Activated naive CD8-positive, alpha-beta T cell treated with anti-CD3 and anti-CD28 coated beads, Interleukin-2, amount 50 U/mL, for 16 hours (primary cell): ENCODE data around the gene HOMER3.
"Not testable (repeated sequence)": the region's sequence is repeated elsewhere in the genome, so short reads cannot be mapped to it uniquely, and the experiment has no call there.

Experiments used
- DNase-seq: peaks from one replicate; pipeline ENCODE4 v3.0.0-alpha.2; 2020; ENCODE audit warnings: low read depth, low spot score

Gene HOMER3

DNA sequence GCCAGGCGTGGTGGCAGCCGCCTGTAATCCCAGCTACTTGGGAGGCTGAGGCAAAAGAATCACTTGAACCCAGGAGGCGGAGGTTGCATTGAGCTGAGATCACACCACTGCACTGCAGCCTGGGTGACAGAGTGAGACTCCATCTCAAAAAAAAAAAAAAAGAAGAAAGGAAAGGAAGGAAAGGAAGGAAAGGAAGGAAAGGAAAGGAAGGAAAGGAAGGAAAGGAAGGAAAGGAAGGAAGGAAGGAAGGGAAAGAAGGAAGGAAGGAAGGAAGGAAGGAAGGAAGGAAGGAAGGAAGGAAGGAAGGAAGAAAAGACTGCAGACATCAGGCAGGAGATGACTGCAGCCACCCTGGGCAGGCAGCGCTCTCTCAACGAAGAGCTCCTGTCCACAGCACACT lies 38.5 kb downstream of the HOMER3 start:
- DNase-seq, result not testable (repeated sequence)

DNA sequence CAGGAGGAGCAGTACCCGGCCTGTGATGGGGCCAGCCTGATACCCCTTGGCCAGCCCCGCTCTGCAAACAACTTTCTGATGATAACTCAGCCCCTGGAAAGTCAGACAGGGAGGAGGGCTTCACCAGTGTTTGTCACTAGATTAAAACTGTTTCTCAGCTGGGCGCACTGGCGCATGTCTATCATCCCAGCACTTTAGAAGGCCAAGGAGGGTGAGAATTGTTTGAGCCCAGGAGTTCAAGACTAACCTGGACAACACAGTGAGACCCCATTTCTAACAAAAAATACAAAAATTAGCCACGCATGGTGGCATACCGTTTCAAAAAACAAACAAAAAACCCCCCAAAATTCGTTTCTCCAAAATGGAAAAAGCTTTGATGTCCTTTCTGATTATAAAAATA lies 39.5 kb downstream of the HOMER3 start:
- no peak for DNase-seq

DNA sequence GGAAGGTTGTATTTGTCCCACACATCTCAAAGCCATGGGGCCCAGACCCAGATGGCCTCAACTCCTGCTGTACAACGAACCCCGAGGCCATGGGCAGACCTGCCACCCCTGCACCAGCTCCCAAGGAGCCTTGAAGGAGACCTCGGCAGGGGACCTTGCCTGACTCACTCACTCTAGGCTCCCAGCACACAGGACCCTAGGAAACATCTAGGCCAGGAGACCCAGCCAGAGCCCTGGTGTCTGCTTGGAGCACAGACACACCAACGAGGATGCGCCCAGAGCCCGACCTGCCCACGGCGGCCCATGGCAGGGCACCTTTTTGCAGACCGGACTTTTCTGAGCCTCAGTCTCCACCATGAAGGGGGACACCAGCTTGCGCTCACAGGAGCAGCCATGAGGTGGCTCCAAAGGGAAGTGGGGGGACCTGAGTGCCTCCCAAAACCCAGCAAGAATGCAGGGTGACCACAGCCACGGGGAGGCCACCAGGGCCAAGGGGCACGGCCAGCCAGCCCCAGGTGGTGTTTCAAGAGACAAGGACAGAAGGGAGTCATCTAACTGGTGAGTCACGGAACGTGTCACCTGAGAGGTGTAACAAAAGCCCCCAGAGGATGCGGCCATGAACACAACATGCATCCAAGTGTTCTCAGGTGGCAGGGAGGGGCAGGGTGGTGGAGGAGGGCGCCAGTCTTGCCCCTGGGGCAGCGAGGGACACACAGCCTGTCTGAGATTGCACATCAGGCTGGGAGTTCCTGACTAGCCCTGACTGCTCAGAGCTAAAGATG lies 40.1 kb downstream of the HOMER3 start:
- DNase-seq, result no peak

DNA sequence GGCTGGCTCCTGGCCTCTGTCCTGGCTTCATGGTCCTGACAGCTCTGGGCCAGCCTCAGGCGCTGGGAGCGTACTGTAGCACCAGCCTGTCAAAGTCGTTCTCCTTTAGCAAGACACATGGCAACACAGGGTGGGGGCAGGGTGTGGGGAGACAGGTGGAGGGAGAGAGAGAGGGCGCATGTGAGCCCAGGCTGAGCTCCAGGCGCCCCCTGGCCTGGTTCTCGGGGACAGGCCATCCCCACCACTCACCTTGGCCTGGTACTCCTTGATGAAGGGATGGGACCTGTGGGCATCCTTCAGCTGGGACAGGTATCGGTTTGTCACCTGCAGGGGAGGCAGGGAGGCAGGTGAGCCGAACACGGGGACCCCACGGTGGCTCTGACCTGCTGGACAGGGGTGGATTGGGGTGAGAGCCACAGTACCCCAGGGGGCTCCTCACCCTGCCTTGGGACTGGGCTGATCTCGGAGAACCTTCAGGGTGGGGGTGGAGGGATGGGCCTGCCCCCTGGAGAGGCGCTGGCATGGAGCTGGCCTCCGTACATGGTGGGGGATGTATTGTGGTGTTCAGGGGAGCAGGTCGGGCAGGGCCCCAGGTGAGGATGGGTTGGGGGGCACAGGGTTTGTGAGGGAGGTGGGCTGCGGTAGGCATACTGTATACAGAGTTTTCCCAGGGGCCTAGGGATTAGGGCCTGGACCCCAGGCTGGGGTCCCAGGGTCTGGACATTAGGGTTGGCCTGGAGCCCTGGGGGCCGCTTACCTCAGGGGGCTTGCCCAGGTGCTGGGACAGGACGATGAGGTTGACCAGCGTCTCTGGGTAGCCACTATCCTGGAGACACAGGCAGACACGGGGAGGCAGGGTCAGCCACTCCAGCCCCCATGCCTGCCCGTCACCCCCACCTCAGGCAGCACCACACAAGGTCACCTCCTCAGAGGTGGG lies 41.1 kb downstream of the HOMER3 start:
- DNase-seq, result no peak

DNA sequence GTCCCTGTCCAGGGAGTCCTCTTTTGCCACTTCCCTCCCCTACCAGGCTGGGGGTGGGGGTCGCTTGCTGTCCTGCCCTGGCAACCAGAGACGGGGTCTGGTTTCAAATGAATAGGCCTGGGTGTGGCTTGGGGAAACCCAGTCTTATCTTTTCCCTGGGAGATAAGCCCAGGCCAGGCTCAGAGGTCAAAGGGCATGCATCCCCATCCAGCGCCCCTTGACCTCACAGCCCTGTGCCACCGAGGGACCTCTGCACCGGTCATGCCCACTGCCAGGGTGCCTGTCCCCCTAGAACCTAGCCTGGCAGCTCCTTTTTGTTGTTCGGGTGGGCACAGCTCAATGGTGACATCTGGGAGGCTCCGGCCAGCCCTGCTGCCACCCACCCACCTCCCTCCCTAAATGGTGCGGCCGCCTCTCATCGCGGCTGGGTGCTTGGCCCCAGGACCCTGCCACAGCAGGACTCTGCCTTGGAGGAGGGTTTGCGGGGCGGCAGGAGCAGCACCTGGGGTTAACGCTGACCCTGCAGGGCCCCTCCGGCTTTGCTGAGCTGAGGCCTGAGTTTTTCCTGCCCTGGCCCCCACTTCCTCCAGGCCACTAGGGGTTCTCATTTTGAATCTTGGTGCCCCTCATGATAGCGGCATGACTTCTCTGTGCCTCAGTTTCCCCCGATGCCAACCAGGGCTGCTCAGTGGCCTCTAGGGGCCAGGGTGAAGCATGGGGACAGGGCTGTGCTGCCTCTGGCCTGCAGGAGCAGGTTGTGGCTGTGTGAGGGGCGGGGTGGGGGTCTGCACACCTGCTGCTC lies 42.2 kb downstream of the HOMER3 start:
- no peak for DNase-seq

DNA sequence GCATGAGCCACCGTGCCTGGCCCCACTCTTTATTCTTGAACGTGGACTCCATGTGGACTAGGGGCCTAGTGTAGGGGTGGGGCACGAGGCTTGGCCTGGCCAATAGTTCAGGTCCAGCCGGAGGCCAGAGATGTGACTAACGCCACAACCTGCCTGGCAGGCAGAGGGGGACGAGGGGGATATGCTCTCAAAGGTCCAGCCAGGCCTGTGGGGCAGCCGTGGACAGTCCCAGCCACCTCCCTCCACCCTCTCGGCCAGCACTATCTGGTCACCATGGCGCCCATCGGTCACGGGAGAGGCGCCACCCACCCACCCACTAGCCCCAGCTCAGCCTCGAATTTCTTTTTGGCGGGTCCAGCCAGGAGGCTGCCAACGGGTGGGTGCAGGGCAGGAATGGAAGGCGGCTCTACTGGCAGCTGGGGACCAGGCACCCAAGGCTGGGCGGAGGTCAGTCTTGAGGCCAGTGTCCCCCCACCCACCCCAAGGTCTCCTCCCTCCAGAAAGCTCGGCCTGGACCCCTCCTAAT lies 42.9 kb downstream of the HOMER3 start:
- DNase-seq, result no peak

DNA sequence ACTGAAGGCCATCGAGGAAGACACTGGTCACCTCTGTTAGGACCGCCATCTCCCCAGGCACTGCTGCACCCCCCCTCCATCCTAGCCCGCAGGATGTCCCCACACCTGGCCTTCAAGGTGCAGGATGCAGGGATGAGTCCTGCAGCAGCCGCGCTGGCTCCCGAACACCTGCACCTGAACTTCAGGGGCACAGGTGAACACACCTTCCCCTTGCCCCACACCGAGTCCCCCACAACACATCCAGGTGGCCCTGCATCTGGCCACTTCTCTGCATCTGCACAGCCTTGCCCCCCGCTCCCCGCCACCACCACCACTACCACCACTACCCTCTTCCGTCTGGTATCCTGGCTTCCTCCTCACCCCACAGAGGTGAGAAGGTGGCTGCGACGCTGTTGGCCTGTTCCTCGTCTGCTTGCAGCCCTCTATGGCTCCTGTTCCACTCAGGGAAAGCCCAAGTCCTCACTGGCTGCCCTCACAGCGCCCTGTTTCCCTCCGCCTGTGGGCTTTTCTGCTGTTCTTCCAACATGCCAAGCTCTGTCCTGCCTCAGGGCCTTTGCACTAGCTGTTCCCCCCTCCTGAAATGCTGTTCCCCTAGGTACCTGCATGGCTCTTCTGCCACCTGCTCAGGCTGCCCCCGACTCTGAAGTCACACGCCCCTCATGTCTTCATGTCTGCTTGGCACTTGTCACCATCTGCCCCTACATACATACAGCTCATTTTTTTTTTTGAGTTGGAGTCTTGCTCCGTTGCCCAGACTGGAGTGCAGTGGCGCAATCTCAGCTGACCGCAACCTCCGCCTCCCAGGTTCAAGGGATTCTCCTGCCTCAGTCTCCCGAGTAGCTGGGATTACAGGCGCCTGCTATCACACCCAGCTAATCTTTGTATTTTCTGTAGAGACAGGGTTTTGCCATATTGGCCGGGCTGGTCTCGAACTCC lies 43.7 kb downstream of the HOMER3 start:
- DNase-seq, result no peak

DNA sequence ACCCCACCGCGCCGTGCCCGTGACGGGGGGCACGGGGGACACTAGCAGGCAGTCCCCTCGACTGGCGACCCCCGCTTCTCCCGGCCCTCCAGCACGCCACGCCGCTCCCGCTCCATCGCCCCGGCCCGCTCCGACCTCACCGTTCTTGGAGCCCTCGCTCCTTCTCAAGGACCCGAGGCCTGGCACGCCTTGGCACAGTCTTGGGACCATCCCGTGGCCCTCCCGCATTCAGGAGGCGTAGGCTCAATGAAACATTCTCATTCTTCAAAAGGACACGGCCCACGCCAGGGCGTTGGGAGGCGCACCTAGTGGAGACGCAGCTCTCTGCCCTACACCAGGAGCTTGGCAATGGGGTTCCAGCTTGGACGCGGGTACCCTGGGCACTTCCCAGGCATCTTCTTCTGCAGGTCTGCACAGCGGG lies 44.6 kb downstream of the HOMER3 start:
- DNase-seq, result no peak

DNA sequence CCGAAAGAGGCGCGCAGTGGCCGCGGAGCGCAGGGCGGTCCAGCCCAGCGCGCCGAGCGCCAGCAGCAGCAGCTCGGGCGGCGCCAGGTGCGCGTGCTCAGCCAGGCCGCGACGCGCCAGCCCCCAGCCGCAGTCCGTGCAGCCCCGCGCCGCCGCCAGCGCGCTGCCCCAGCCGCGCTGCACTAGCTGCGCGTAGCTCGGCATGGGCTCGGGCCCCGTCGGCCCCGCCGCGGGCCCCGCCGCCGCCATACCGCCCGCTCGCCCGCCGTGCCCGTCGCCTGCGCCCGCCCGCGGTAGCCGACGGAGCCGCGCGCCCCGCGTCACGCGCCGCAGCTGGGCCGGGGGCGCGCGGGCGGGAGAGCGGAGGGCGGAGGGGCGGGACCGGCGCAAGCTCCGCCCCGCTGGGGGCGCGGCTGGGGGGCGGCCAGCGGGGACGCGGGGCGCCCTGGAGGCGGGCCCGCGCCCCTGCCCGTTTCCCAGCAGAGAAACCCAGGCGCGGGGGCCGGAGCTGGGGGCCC lies 45.1 kb downstream of the HOMER3 start, which contains the start of gene CERS1:
Gene CERS1 (minus strand): TSS at position 335 of the 518 bp plus-strand sequence. CDS start 86 bp downstream, at position 249.
- no peak for DNase-seq

DNA sequence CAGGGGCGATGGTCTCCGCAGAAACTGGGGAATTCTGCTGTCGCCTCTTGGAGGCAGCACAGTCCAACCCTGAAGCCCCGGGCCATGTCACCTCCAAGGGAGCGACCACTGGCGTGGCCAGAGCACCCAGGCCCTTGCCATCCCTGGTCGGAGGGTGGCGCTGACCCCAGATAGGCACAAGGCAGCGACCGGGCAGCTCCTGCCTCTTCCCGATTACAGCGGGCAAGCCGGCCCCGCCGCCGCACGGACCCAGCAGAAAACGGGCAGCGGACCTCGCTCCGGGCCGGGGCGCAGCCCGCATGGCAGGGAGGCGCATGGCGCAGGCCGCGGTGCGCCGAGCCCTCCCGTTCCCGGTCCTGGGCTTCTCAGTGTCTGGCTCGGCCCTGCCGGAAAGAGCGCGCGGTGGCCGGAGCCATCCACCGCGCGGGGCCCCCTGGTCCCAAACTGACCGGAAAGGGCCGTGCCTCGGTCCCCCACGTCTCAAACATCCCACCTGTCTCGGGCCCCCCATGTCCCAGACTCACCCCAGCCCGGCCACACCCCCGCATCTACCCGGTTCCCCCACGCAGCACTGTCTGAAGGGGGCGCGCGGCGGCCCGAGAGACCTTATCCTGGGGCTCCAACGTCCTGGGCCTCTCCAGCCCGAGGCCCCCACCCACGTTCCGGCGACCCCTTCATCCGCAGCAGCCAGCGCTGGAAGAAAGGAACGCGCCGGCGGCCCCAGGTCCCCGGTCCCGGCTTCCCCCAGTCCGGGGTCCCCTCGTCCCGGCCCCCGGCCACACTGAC lies 45.8 kb downstream of the HOMER3 start:
- no peak for DNase-seq

DNA sequence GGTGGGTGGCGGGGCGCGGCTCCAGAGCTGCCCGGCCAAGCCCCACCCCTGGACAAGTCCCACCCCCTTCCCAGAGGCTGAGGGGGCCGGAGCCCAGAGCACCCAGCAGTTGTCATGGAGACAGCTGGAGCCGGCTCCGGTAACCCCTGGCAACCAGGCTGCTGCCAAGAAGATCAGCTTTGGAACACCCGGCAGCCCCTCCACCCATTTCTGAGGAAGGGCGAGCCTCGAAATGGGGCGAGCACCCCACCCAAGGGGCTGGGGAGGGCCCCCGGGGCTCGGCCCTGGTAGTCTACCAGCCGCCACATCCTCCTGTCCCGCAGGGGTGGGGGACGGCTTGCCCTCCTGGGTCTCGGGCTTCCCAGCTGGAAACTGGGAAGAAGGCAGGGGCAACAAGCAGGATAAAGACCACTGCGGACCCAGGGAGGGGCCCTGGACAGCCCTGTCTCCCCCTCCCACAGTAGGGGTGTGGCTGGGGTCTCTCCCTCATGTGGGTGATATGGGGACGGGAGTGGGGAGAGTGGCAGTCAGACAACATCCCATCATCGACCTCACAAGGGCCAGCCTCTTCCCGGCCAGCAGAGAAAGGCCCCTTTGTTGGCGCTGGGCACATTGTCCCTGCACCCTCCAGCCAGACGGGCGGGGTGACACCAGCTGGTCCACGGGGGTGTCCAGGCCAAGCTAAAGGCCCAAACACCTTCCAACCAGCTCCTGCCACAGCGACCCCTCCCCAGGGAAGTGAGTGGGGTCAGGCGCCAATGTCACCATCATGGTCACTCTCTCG lies 46.6 kb downstream of the HOMER3 start:
- no peak for DNase-seq

DNA sequence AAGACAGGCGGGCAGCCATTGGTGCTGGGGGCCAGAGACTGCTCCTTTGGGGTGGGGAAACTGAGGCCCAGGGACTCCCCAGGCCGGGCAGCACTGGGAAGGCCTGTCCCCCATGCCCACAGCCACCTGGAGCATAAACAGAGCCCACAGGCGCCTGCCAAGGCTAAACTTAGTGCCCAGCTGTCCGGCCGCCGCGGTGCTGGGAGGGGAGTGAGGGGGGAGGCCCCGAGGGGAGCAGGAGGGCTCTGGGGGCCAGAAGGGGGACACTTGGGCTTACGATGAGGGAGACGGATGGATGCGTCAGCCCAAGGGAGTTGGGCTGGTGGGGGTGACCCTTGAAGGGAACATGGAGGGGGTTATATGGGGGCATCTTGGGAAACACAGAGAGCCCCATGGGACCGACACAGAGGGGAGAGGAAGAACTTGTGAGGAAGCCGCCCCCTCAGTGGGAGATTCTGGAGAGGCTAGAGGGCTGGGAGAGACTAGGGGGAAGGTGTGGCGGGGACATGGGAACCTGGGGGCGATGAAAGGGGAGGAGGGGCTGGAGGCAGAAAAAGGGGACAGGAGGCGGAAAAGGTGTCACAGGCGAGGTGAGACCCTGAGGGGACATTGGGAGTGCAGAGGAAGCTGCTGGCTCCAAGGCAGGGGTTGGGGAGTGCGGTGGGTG lies 47.3 kb downstream of the HOMER3 start:
- DNase-seq, result no peak

DNA sequence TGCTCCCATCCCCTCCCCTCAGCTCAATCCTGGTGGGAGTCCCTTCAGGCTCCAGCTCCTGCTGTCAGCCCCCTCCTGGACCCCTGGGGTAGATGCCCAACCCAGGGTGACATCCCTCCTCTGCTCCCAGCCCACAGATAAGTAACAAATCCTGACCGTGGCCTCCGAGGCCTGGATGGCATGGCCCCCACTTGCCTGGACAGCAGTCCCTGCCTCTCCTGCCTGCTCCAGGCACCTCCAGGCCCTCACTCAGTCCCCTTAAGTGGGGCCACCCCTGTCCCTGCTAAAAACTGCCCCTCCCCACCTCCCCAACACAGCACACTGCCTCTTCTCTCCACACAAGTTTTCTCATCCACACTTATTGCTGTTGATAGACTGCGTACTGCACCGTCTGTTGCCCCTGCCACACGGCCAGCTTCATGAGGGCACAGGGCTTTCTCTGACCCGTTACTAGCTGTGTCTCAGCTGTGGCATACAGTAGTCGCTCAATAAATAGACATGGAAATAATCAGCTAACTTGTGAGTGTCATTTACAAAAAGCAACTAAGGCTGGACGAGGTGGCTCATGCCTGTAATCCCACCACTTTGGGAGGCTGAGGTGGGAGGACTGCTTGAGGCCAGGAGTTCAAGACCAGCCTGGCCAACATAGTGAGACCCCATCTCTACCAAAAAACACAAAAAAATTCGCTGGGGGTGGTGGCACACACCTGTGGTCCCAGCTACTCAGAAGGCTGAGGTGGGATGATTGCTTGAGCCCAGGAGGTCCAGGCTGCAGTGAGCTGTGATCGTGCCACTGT lies 50.9 kb downstream of the HOMER3 start:
- DNase-seq, result no peak

DNA sequence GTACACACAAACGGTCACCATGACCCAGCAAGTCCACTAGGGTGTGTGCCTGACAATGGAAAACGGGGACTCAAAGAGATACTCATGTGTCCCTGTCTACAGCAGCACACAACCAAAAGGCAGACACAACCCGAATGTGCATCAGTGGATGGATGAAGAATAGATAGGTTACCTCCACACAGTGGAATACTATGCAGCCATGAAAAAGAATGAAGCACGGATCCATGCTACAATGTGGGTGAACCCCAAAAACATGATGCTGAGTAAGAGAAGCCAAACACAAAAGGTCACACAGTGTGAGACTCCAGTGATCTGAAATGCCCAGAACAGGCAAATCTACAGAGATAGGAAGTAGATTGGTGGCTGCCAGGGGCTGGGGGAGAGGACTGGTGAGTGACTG lies 54.0 kb downstream of the HOMER3 start:
- DNase-seq, result no peak

DNA sequence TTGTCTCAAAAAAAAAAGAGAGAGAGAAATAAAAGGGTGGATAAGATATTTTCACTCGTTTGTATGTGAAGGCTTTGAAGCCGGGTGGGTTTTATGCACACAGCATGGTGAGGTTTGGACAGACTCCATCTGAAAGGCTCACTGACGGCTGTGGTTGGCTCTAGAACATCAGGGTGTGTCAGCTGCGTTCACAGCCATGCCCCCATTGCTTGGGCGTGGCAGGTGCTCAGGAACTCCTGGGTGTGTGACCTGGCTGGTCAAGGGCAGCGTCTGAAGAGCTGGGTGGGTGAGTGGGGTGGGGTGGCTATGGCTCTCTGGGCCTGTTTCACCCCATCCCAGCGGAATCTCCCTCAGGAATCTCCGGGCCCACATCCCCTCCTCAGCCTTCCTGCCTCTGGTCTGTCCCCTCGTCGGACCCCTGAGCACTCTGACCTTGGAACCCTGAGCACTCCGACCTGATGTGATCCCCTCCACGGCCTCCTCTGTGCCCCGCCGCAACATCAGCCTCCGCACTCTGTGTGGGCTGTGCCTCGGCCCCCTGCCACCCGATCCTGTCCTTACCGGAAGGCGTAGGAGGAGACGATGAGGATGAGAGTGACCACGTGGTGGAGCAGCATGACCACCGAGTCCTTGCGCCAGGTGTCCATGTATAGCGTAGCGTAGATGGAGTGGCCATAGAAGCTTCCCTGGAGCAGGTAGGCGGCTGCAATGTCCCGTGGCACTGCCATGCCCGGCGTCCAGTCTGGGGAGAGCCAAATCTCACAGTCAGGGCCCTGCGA lies 57.3 kb downstream of the HOMER3 start:
- DNase-seq, result no peak

DNA sequence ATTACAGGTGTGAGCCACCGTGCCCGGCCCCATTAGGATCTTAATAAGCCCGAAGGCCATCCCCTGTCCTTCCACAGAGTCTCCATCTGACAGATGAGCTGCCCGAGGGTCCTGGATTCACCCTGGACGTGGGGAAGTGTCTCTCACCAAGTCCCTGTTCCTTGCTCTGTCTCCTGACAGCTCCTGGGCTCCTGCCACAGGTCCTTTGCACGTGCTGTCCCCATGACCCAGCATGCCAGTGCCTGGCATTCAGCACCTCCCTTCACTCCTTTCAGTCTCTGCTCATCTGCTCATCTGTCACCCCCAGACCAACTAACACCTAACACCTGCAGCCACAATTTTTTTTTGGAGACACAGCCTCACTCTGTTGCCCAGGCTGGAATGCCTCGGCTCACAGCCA lies 59.5 kb downstream of the HOMER3 start:
- no peak for DNase-seq
